ENCODE measurements around the gene PMS2. TPM values are rescaled to one million over a fixed set of nuclear protein-coding genes. Genes with fewer than 3 reads are reported as not detected.

Gene PMS2
- total and polyA plus RNA-seq, 2 donors from 2014 or later = 8.9 to 21.6 TPM

- H3K27ac ChIP-seq (ENCODE audit: low read depth in 2 of 2, low read length in 2 of 2) = no peak overlapping the region
- peaks cover 3 to 16% (median 11%) of the 10 kb centered on the region in 3 donors for H3K36me3 ChIP-seq (ENCODE audit: control insufficient read depth in 2 of 3, insufficient read depth in 3 of 3, low read length in 3 of 3)
- H3K4me3 ChIP-seq (ENCODE audit: low read length in 3 of 3) = no peak overlapping the region
- no peaks in the 10 kb centered on the region for H3K27me3 ChIP-seq (ENCODE audit: control insufficient read depth, insufficient read depth, low read length)
- no peaks in the 10 kb centered on the region for H3K4me1 ChIP-seq (ENCODE audit: control insufficient read depth in 2 of 3, insufficient read depth in 2 of 3, low read depth in 1 of 3, low read length in 3 of 3)
- H3K9me3 ChIP-seq (ENCODE audit: control insufficient read depth in 2 of 3, insufficient read depth in 1 of 3, low read length in 3 of 3) = no peaks in the 10 kb centered on the region
- H3K9ac ChIP-seq (ENCODE audit: low read length in 3 of 3) = no peak overlapping the region
- FAIRE-seq = no peak
- TF ChIP-seq, protein P1, sequence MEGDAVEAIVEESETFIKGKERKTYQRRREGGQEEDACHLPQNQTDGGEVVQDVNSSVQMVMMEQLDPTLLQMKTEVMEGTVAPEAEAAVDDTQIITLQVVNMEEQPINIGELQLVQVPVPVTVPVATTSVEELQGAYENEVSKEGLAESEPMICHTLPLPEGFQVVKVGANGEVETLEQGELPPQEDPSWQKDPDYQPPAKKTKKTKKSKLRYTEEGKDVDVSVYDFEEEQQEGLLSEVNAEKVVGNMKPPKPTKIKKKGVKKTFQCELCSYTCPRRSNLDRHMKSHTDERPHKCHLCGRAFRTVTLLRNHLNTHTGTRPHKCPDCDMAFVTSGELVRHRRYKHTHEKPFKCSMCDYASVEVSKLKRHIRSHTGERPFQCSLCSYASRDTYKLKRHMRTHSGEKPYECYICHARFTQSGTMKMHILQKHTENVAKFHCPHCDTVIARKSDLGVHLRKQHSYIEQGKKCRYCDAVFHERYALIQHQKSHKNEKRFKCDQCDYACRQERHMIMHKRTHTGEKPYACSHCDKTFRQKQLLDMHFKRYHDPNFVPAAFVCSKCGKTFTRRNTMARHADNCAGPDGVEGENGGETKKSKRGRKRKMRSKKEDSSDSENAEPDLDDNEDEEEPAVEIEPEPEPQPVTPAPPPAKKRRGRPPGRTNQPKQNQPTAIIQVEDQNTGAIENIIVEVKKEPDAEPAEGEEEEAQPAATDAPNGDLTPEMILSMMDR (IDR thresholded peaks at IDR 0.05; ENCODE audit: borderline replicate concordance, extremely low read depth, insufficient read depth) = no peak
- intact Hi-C loops (cut with DNase I) = no loop called here
- no peak for DNase-seq
Measured at GRCh38 chr7:6049780-6050179, 40.9 kb upstream of the PMS2 start.

- intact Hi-C loops (cut with DNase I) = no loop called here
- FAIRE-seq (no peak), DNase-seq (peak in 1 of 5 donors; percentile 41)
- Histone ChIP-seq H3K27ac (ENCODE audit: low read depth in 2 of 2, low read length in 2 of 2) (no peak overlapping the region), H3K4me1 (ENCODE audit: control insufficient read depth in 2 of 3, insufficient read depth in 2 of 3, low read depth in 1 of 3, low read length in 3 of 3) (no peaks in the 10 kb centered on the region), H3K9ac (ENCODE audit: low read length in 3 of 3) (no peak overlapping the region), H3K4me3 (ENCODE audit: low read length in 3 of 3) (no peak overlapping the region), H3K36me3 (ENCODE audit: control insufficient read depth in 2 of 3, insufficient read depth in 3 of 3, low read length in 3 of 3) (peaks cover 10 to 53% (median 27%) of the 10 kb centered on the region in 3 donors), H3K9me3 (ENCODE audit: control insufficient read depth in 2 of 3, insufficient read depth in 1 of 3, low read length in 3 of 3) (no peaks in the 10 kb centered on the region), H3K27me3 (ENCODE audit: control insufficient read depth, insufficient read depth, low read length) (no peaks in the 10 kb centered on the region)
- TF ChIP-seq, protein P1 (IDR thresholded peaks at IDR 0.05; ENCODE audit: borderline replicate concordance, extremely low read depth, insufficient read depth) = no peak
Measured at GRCh38 chr7:6035686-6036085, 26.8 kb upstream of the PMS2 start.

- H3K36me3 ChIP-seq (ENCODE audit: control insufficient read depth in 2 of 3, insufficient read depth in 3 of 3, low read length in 3 of 3) = peaks cover 6 to 48% (median 22%) of the 10 kb centered on the region in 3 donors
- H3K4me1 ChIP-seq (ENCODE audit: control insufficient read depth in 2 of 3, insufficient read depth in 2 of 3, low read depth in 1 of 3, low read length in 3 of 3) = no peaks in the 10 kb centered on the region
- H3K9ac ChIP-seq (ENCODE audit: low read length in 3 of 3) = no peak overlapping the region
- intact Hi-C loops (cut with DNase I) = no loop called here
- H3K27ac ChIP-seq (ENCODE audit: low read depth in 2 of 2, low read length in 2 of 2) = no peak overlapping the region
- H3K4me3 ChIP-seq (ENCODE audit: low read length in 3 of 3) = no peak overlapping the region
- H3K27me3 ChIP-seq (ENCODE audit: control insufficient read depth, insufficient read depth, low read length) = no peaks in the 10 kb centered on the region
- FAIRE-seq (no peak), DNase-seq (peak in 1 of 5 donors; percentile 13)
- TF ChIP-seq, protein P1 (IDR thresholded peaks at IDR 0.05; ENCODE audit: borderline replicate concordance, extremely low read depth, insufficient read depth) = no peak
- H3K9me3 ChIP-seq (ENCODE audit: control insufficient read depth in 2 of 3, insufficient read depth in 1 of 3, low read length in 3 of 3) = no peaks in the 10 kb centered on the region
Measured at GRCh38 chr7:6035165-6035564, 26.3 kb upstream of the PMS2 start.

DNA sequence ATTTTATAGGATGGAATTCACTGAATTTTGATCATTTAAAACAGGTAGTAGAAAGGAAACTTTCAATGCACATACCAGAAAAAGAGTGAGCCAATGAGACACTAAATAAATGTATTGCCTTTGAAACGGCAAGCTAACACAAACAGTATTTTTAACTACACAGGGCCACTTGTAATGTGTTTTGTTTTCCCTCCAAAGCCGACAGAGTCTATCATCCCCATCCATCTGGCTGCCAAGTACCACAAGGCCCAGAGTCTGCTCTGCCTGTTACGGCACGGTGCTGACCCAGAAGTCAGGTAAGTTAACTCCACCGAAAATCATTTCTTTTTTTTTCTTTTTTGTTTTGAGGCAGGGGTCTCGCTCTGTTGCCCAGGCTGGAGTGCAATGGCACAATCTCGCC lies 23.8 kb upstream of the PMS2 start:
- TF ChIP-seq, protein P1 (IDR thresholded peaks at IDR 0.05; ENCODE audit: borderline replicate concordance, extremely low read depth, insufficient read depth) = no peak
- peak in 1 of 5 donors; percentile 19 for DNase-seq
- H3K9me3 ChIP-seq (ENCODE audit: control insufficient read depth in 2 of 3, insufficient read depth in 1 of 3, low read length in 3 of 3) = no peaks in the 10 kb centered on the region
- H3K4me1 ChIP-seq (ENCODE audit: control insufficient read depth in 2 of 3, insufficient read depth in 2 of 3, low read depth in 1 of 3, low read length in 3 of 3) = no peaks in the 10 kb centered on the region
- H3K27ac ChIP-seq (ENCODE audit: low read depth in 2 of 2, low read length in 2 of 2) = no peak overlapping the region
- no peak overlapping the region for H3K4me3 ChIP-seq (ENCODE audit: low read length in 3 of 3)
- no peak for FAIRE-seq
- no peaks in the 10 kb centered on the region for H3K27me3 ChIP-seq (ENCODE audit: control insufficient read depth, insufficient read depth, low read length)
- peaks cover 6 to 52% (median 21%) of the 10 kb centered on the region in 3 donors for H3K36me3 ChIP-seq (ENCODE audit: control insufficient read depth in 2 of 3, insufficient read depth in 3 of 3, low read length in 3 of 3)
- intact Hi-C loops (cut with DNase I) = no loop called here
- H3K9ac ChIP-seq (ENCODE audit: low read length in 3 of 3) = no peak overlapping the region

Measured in kidney (tissue), 14 donors.